H1 (cell line): ENCODE results near the gene CLDN9. TPM values are rescaled to one million over a fixed set of nuclear protein-coding genes. Genes with fewer than 3 reads are reported as not detected.

Experiments
- CHD1 ChIP-seq: IDR thresholded peaks from 2 replicates; pipeline ENCODE4 v1.6.1; 2012; ENCODE audit warnings: low read depth, low read length, improper control_type of control experiment
- EP300 ChIP-seq, 2 experiments: IDR thresholded peaks; 1 replicate in 1 of 2; 2 replicates in 1 of 2; pipeline ENCODE4 v1.6.1; 2011 to 2012; ENCODE audit warnings: low read depth in 2 of 2, low read length in 2 of 2, mild to moderate bottlenecking in 2 of 2, borderline replicate concordance in 1 of 2, inconsistent platforms in 1 of 2, moderate library complexity in 1 of 2
- polyA plus RNA-seq, 7 experiments: library from polyadenylated mRNA; depleted of rRNA in 3 of 7; stranded (reverse) in 5 of 7; unstranded in 2 of 7; fragments of >200 nt in 5 of 7; fragments of 200-250 nt in 2 of 7; gene quantifications; 1 replicate in 5 of 7; 2 replicates in 1 of 7; 4 replicates in 1 of 7; pipeline versions ENCODE4 v1.2.1 to v1.2.3, GENCODE V29; 2011 to 2013; ENCODE audit warnings: missing spikeins in 2 of 7, mixed read lengths in 2 of 7
- total RNA-seq: library from RNA; stranded (reverse); fragmentation: NEBNext Ultra II Directional; extraction: Animal tissue kit (Norgen Biotek cat#: 25700); gene quantifications from 2 replicates; pipeline ENCODE4 v1.2.1, GENCODE V29; 2021
- TF ChIP-seq, protein P1 (sequence below): fragments of 300-600 bp; sonication (generic); IDR thresholded peaks from 2 replicates; pipeline ENCODE4 v1.7.1; 2012; ENCODE audit warnings: low read length, moderate library complexity, mild to moderate bottlenecking, inconsistent platforms; ENCODE audit not compliant: insufficient replicate concordance

CLDN9 gene
- total and polyA plus RNA-seq, 2 of the 8 experiments (the other 6 are each of a cell fraction or from before 2014, with no cell fraction given): 0.60 to 0.89 TPM

DNA sequence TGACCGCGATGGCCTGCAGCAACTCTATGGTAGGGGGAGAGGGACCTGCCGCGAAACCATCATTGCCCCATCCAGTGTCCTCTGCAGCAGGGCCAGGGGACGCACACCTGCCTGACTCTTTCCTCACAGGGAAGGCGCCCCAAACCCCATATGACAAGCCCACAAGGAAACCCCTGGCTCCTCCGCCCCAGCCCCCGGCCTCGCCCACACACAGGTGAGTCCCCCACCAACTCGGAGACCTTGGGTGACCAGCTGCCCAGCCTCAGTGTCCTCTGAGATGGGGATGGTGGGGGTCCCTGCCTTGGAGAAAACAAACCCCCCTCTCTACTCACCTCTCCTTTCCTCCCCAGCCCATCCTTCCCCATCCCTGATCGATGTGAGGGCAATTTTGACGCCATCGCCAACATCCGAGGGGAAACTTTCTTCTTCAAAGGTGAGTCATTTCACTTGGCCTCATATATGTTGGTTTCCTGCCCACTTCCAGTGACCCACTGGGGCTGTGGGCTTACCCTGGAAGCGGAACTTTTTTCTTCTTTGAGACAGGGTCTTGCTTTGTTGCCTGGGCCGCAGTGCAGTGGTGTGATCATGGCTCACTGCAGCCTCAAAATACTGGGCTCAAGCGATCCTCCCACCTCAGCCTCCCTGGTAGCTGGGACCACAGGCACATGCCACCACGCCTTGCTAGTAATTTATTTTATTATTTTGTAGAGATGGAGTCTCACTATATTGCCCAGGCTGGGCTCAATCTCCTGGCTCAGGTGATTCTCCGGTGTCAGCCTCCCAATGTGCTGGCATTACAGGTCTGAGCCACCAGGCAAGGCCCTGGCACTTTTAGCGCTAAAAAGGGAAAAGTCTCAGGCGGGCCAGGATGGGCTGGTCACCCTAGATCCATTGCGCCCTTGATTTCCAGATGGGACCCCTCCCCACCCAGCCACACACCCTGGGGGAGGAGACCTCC, 44.7 kb downstream of the CLDN9 start (continued):
- TF ChIP-seq, protein P1, sequence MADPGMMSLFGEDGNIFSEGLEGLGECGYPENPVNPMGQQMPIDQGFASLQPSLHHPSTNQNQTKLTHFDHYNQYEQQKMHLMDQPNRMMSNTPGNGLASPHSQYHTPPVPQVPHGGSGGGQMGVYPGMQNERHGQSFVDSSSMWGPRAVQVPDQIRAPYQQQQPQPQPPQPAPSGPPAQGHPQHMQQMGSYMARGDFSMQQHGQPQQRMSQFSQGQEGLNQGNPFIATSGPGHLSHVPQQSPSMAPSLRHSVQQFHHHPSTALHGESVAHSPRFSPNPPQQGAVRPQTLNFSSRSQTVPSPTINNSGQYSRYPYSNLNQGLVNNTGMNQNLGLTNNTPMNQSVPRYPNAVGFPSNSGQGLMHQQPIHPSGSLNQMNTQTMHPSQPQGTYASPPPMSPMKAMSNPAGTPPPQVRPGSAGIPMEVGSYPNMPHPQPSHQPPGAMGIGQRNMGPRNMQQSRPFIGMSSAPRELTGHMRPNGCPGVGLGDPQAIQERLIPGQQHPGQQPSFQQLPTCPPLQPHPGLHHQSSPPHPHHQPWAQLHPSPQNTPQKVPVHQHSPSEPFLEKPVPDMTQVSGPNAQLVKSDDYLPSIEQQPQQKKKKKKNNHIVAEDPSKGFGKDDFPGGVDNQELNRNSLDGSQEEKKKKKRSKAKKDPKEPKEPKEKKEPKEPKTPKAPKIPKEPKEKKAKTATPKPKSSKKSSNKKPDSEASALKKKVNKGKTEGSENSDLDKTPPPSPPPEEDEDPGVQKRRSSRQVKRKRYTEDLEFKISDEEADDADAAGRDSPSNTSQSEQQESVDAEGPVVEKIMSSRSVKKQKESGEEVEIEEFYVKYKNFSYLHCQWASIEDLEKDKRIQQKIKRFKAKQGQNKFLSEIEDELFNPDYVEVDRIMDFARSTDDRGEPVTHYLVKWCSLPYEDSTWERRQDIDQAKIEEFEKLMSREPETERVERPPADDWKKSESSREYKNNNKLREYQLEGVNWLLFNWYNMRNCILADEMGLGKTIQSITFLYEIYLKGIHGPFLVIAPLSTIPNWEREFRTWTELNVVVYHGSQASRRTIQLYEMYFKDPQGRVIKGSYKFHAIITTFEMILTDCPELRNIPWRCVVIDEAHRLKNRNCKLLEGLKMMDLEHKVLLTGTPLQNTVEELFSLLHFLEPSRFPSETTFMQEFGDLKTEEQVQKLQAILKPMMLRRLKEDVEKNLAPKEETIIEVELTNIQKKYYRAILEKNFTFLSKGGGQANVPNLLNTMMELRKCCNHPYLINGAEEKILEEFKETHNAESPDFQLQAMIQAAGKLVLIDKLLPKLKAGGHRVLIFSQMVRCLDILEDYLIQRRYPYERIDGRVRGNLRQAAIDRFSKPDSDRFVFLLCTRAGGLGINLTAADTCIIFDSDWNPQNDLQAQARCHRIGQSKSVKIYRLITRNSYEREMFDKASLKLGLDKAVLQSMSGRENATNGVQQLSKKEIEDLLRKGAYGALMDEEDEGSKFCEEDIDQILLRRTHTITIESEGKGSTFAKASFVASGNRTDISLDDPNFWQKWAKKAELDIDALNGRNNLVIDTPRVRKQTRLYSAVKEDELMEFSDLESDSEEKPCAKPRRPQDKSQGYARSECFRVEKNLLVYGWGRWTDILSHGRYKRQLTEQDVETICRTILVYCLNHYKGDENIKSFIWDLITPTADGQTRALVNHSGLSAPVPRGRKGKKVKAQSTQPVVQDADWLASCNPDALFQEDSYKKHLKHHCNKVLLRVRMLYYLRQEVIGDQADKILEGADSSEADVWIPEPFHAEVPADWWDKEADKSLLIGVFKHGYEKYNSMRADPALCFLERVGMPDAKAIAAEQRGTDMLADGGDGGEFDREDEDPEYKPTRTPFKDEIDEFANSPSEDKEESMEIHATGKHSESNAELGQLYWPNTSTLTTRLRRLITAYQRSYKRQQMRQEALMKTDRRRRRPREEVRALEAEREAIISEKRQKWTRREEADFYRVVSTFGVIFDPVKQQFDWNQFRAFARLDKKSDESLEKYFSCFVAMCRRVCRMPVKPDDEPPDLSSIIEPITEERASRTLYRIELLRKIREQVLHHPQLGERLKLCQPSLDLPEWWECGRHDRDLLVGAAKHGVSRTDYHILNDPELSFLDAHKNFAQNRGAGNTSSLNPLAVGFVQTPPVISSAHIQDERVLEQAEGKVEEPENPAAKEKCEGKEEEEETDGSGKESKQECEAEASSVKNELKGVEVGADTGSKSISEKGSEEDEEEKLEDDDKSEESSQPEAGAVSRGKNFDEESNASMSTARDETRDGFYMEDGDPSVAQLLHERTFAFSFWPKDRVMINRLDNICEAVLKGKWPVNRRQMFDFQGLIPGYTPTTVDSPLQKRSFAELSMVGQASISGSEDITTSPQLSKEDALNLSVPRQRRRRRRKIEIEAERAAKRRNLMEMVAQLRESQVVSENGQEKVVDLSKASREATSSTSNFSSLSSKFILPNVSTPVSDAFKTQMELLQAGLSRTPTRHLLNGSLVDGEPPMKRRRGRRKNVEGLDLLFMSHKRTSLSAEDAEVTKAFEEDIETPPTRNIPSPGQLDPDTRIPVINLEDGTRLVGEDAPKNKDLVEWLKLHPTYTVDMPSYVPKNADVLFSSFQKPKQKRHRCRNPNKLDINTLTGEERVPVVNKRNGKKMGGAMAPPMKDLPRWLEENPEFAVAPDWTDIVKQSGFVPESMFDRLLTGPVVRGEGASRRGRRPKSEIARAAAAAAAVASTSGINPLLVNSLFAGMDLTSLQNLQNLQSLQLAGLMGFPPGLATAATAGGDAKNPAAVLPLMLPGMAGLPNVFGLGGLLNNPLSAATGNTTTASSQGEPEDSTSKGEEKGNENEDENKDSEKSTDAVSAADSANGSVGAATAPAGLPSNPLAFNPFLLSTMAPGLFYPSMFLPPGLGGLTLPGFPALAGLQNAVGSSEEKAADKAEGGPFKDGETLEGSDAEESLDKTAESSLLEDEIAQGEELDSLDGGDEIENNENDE: no peak
- TF ChIP-seq EP300 (IDR thresholded peaks at IDR 0.05; ENCODE audit: borderline replicate concordance in 1 of 2, low read depth in 2 of 2, low read length in 2 of 2): no peak
- TF ChIP-seq CHD1: no peak
